Pericardium fibroblast (primary cell): ENCODE results near the gene FLT3LG. TPM values are rescaled to one million over a fixed set of nuclear protein-coding genes. Genes with fewer than 3 reads are reported as not detected.

ENCODE experiments used
- total RNA-seq: library from RNA; depleted of rRNA; stranded (reverse); fragments of >200 nt; gene quantifications from 2 replicates; pipeline ENCODE4 v1.2.3, GENCODE V29; 2015

The FLT3LG gene
- 2.6 and 3.3 TPM in 2 replicates for total RNA-seq

DNA sequence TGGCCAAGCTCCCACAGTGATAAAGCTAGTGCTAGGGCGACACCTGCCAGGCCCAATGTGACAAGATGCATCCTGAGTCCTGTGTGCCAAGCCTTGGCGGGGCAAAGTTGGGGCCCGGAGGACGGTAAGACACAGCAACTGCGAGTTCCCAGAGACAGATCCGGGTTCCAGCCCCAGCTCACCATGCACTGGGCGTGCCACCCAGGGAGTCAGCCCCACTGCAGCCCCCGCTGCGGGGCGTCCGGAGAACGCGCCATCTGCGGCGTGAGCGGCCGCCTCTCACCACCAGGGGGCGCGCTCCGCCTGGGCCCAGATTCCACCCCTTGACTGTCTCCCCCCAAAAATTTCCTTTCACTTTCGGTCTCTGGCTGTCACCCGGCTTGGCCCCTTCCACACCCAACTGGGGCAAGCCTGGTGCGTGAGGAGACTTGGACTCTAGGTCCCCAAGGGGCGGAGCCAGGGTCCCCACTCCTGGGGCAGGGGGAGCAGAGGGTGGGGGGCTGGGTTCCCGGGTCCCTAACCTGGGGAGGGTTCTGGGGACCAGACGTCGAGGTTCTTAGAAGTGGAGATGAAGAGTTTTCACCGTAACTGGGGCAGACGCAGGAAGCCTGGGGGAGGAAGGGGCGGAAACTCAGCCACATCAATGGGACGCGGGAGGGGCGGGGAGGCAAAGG, at the start of gene FLT3LG:
FLT3LG (plus strand) TSS at position 348 of the 674 bp plus-strand sequence. CDS start 425 bp downstream, outside the sequence.

GRCh38 chr19:49425178-49425577, 48.8 kb upstream of the FLT3LG start, which contains the start of gene GFY:
TSS of gene GFY (plus strand) at chr19:49425388. CDS start at chr19:49426431, 1,043 bp downstream.

GRCh38 chr19:49441210-49441959, 32.6 kb upstream of the FLT3LG start, which contains the start of gene SLC17A7:
TSS of gene SLC17A7 (minus strand) at chr19:49441527. CDS start at chr19:49441379, 148 bp downstream.

GRCh38 chr19:49451430-49452181, 22.4 kb upstream of the FLT3LG start, which contains the start of gene PIH1D1:
TSS of gene PIH1D1 (minus strand) at chr19:49451814. CDS start at chr19:49451574, 240 bp downstream.

DNA sequence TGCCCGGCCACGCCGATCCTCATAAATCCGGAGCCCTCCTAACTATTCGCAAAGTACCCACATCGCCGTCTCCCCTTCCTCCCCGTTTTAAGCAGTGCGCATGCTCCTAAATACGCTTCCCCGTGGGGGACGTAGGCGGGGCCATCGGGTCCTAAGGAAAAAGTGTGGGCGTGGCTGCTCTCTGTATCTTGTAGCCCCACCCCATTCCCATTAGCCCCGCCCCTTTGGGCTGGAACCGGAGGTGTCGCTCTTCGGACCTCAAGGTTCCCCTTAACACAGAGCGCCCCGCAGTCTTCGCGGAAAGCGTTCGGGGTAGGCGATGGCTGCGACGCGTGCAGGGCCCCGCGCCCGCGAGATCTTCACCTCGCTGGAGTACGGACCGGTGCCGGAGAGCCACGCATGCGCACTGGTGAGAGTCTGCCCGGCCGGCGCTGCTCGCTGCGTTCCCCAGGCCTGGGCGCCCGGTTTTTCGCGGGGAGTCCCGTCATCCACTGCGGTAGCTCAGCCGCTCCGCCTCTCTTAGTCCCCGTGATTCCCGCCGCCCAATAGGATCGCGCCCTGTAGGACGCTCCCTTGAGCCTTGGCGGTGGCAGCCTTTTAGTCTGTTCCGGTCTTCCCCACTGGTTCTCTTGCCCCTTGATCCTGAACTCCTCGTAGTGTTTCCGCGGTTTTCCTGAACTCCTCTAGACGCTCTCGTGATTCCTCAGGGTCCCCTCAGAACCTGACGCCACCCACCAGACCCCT, 20.8 kb upstream of the FLT3LG start, which contains the start of gene ALDH16A1:
ALDH16A1 (plus strand) TSS at position 213 of the 744 bp plus-strand sequence; CDS start at position 320, 107 bp downstream.

GRCh38 chr19:49487277-49488045, 13.4 kb downstream of the FLT3LG start, which contains the start of gene RPL13A:
TSS of gene RPL13A (plus strand) at chr19:49487608. CDS start at chr19:49487630, 22 bp downstream.

Other genes starting within 250 kb of the FLT3LG start
- 0.51 TPM in 1 of 2 replicates, not detected in the other for gene SLC6A16, start 149.0 kb upstream of the FLT3LG start, total RNA-seq
- gene CD37, start 138.8 kb upstream of the FLT3LG start, total RNA-seq = not detected in 2 replicates
- gene TEAD2, start 111.8 kb upstream of the FLT3LG start, total RNA-seq = 33.3 and 35.7 TPM in 2 replicates
- 0.70 TPM in 1 of 2 replicates, not detected in the other for gene DKKL1, start 110.3 kb upstream of the FLT3LG start, total RNA-seq
- not detected in 2 replicates for gene KASH5, start 86.0 kb upstream of the FLT3LG start, total RNA-seq
- not detected in 2 replicates for gene PTH2, start 50.8 kb upstream of the FLT3LG start, total RNA-seq
- not detected in 2 replicates for gene GFY, start 48.8 kb upstream of the FLT3LG start, total RNA-seq
- not detected in 2 replicates for gene SLC17A7, start 32.7 kb upstream of the FLT3LG start, total RNA-seq
- gene PIH1D1, start 22.4 kb upstream of the FLT3LG start, total RNA-seq = 52.9 and 75.9 TPM in 2 replicates
- 25.3 and 36.2 TPM in 2 replicates for gene ALDH16A1, start 21.0 kb upstream of the FLT3LG start, total RNA-seq
- 4,979 and 5,980 TPM in 2 replicates for gene RPL13A, start 13.4 kb downstream of the FLT3LG start, total RNA-seq
- 4,757 and 6,131 TPM in 2 replicates for gene RPS11, start 22.2 kb downstream of the FLT3LG start, total RNA-seq
- 117 and 185 TPM in 2 replicates for gene FCGRT, start 38.4 kb downstream of the FLT3LG start, total RNA-seq
- gene RCN3, start 53.8 kb downstream of the FLT3LG start, total RNA-seq = 161 and 237 TPM in 2 replicates
- 63.1 and 64.5 TPM in 2 replicates for gene NOSIP, start 106.3 kb downstream of the FLT3LG start, total RNA-seq
- 0.09 TPM in 1 of 2 replicates, not detected in the other for gene PRRG2, start 107.1 kb downstream of the FLT3LG start, total RNA-seq
- gene PRR12, start 117.0 kb downstream of the FLT3LG start, total RNA-seq = 6.9 and 8.0 TPM in 2 replicates
- gene RRAS, start 165.9 kb downstream of the FLT3LG start, total RNA-seq = 93.1 and 141 TPM in 2 replicates
- 31.8 and 47.6 TPM in 2 replicates for gene SCAF1, start 168.0 kb downstream of the FLT3LG start, total RNA-seq
- gene IRF3, start 191.6 kb downstream of the FLT3LG start, total RNA-seq = 33.0 and 39.3 TPM in 2 replicates
- 4.9 and 19.4 TPM in 2 replicates for gene BCL2L12, start 191.7 kb downstream of the FLT3LG start, total RNA-seq
- gene PRMT1, start 203.1 kb downstream of the FLT3LG start, total RNA-seq = 165 and 173 TPM in 2 replicates
- 0.12 and 0.26 TPM in 2 replicates for gene ADM5, start 215.4 kb downstream of the FLT3LG start, total RNA-seq
- gene CPT1C, start 216.9 kb downstream of the FLT3LG start, total RNA-seq = 11.0 and 14.8 TPM in 2 replicates